ENCODE data around the gene CEP55. TPM values are rescaled to one million over a fixed set of nuclear protein-coding genes. Genes with fewer than 3 reads are reported as not detected.
A peak's percentile ranks its signal among the peaks of the same experiment; 100 is the strongest.

The CEP55 gene
- total RNA-seq, 1 donor from 2014 or later, result 0.35 TPM

- Histone ChIP-seq H3K4me3 (no peak overlapping the region), H3K9me3 (no peaks in the 10 kb centered on the region), H3K27ac (no peak overlapping the region), H3K4me1 (peaks cover 16% of the 10 kb centered on the region), H3K27me3 (no peaks in the 10 kb centered on the region), H3K36me3 (no peaks in the 10 kb centered on the region)
- ATAC-seq (no peak), DNase-seq (no peak)
- TF ChIP-seq CTCF (IDR thresholded peaks at IDR 0.05), result no peak
- intact Hi-C loops (cut with DNase I), result no loop called here
These were observed 16.7 kb downstream of the CEP55 start for GRCh38 chr10:93513091-93513490.

GRCh38 chr10:93514521-93514920 lies 18.1 kb downstream of the CEP55 start:
- ATAC-seq, result peak; percentile 35
- no peaks in the 10 kb centered on the region for H3K9me3 ChIP-seq
- TF ChIP-seq CTCF (IDR thresholded peaks at IDR 0.05), result no peak
- H3K36me3 ChIP-seq, result no peaks in the 10 kb centered on the region
- H3K4me3 ChIP-seq, result no peak overlapping the region
- no peaks in the 10 kb centered on the region for H3K27me3 ChIP-seq
- DNase-seq, result no peak
- peak overlapping the region; percentile 76 for H3K27ac ChIP-seq
- peaks cover 16% of the 10 kb centered on the region for H3K4me1 ChIP-seq
- intact Hi-C loops (cut with DNase I), result no loop called here

- Histone ChIP-seq H3K9me3 (no peaks in the 10 kb centered on the region), H3K27ac (peak overlapping the region; percentile 76)
- no peak for DNase-seq
These were observed 18.9 kb downstream of the CEP55 start for GRCh38 chr10:93515071-93516005.

GRCh38 chr10:93516006-93516380 lies 19.6 kb downstream of the CEP55 start:
- H3K27me3 ChIP-seq, result no peaks in the 10 kb centered on the region
- H3K4me3 ChIP-seq, result no peak overlapping the region
- H3K9me3 ChIP-seq, result no peaks in the 10 kb centered on the region
- peak; percentile 41 for ATAC-seq
- H3K4me1 ChIP-seq, result peaks cover 16% of the 10 kb centered on the region
- H3K27ac ChIP-seq, result no peak overlapping the region
- DNase-seq, result no peak
- intact Hi-C loops (cut with DNase I), result no loop called here
- no peak for TF ChIP-seq CTCF (IDR thresholded peaks at IDR 0.05)
- H3K36me3 ChIP-seq, result no peaks in the 10 kb centered on the region

More at GRCh38 chr10:93515071-93516005, 18.9 kb downstream of the CEP55 start:
- no peak overlapping the region for H3K4me3 ChIP-seq
- H3K4me1 ChIP-seq, result peaks cover 16% of the 10 kb centered on the region
- intact Hi-C loops (cut with DNase I), result no loop called here
- H3K27me3 ChIP-seq, result no peaks in the 10 kb centered on the region
- no peak for TF ChIP-seq CTCF (IDR thresholded peaks at IDR 0.05)
- peak; percentile 86 for ATAC-seq
- H3K36me3 ChIP-seq, result no peaks in the 10 kb centered on the region

DNA sequence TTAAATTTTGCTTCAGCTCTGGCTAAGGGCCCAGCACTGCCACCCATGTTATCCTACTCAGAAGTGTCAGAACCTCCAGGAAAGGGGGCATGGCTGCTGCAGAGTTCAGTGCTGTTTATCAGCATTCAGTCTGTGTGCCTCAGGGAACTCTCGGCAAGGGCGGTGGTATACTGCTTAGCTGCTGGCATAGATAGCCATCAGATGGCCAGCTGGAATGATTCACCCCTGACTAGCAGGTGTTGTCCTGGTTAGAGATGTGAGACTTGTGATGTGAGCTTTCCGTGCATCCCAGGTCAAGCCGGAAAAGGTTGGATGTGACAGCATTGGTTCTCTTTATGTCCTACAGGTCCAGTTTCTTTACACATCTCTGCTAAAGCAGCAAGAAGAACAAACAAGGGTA lies 22.1 kb downstream of the CEP55 start:
- no peak for TF ChIP-seq CTCF (IDR thresholded peaks at IDR 0.05)
- Histone ChIP-seq H3K36me3 (no peaks in the 10 kb centered on the region), H3K4me3 (no peak overlapping the region), H3K9me3 (no peaks in the 10 kb centered on the region), H3K4me1 (peaks cover 16% of the 10 kb centered on the region), H3K27me3 (no peaks in the 10 kb centered on the region), H3K27ac (no peak overlapping the region)
- ATAC-seq (no peak), DNase-seq (no peak)
- intact Hi-C loops (cut with DNase I), result no loop called here

Measured in upper lobe of right lung (tissue), 1 donor.